ENCODE data around the gene OR10AD1.

DNA sequence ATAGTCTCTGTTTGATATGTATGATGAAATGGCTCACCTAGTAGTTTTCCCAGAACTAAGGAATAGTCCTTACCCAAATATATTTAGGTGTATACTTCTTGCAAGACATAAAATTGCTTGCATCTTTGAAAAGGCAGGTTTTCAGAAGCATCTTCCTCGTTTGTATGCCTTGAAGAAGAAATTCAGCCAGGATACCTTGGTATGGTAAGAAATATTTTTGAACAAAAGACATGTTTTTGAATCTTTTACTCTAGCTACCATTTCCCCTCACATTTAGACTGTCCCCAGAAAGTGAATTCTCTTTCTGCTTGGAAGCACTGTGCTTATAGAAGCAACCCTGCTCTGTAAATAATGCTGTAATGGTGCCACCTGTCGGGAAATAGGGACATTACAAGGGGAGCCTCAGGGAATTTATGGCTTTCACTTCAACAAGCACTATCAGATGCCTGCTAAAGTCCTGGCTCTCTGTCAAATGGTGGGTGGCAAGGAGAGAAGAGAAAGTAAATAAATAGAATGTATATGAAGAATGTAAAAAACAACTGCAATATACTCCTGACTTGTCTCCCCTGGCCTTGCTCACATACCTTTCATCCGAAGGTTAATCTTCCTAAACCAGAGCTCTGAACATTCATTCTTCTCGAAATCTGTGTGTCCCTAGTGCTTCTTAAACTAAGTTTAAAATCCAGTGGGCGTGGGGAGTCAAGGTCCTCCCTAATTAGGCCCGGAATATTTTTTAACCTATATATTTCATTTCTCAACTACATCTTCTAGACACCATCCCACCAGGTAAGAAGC, 13.6 kb downstream of the OR10AD1 start:
- TF ChIP-seq CTCF (IDR thresholded peaks at IDR 0.05) (peak; percentile 60 to 92 (median 76)), POLR2AphosphoS5 (IDR thresholded peaks at IDR 0.05) (no peak), POLR2A (IDR thresholded peaks at IDR 0.05) (no peak)
